Measurements from ENCODE around the gene AP2A1. TPM values are rescaled to one million over a fixed set of nuclear protein-coding genes. Genes with fewer than 3 reads are reported as not detected.

AP2A1 gene
- total and polyA plus RNA-seq, 4 donors = 20.1 to 123 (median 57.5) TPM

- no peak overlapping the region for H3K9ac ChIP-seq (ENCODE audit: low read depth in 1 of 2, low read length in 2 of 2)
- no peak overlapping the region for H3K4me3 ChIP-seq (ENCODE audit: low read depth in 1 of 3, low read length in 3 of 3)
- WGBS = 89% methylated on average over 32 of the region's 32 CpGs
- H3K4me1 ChIP-seq (ENCODE audit: control insufficient read depth in 4 of 4, insufficient read depth in 4 of 4, low read length in 3 of 4) = no peaks in the 10 kb centered on the region
- peak overlapping the region in 1 of 2 donors; percentile 41 for H3K27ac ChIP-seq (ENCODE audit: low read depth in 1 of 2, low read length in 2 of 2)
- no peak for DNase-seq (ENCODE audit: low spot score)
- H3K9me3 ChIP-seq (ENCODE audit: control insufficient read depth in 4 of 4, low read length in 3 of 4) = no peaks in the 10 kb centered on the region
- H3K36me3 ChIP-seq (ENCODE audit: control insufficient read depth in 4 of 4, insufficient read depth in 3 of 4, low read depth in 1 of 4, low read length in 3 of 4) = peaks cover 27 to 80% (median 44%) of the 10 kb centered on the region in 4 donors
- H3K27me3 ChIP-seq (ENCODE audit: control insufficient read depth in 4 of 4, insufficient read depth in 4 of 4, low read length in 3 of 4) = no peaks in the 10 kb centered on the region
- TF ChIP-seq MAX (IDR thresholded peaks at IDR 0.05) (no peak), GABPA (IDR thresholded peaks at IDR 0.05 in 1 of 2, conservative IDR thresholded peaks at IDR 0.05 in 1 of 2) (no peak), HNF4A (conservative IDR thresholded peaks at IDR 0.05) (no peak), ATF3 (IDR thresholded peaks at IDR 0.05) (no peak), CTCF (IDR thresholded peaks at IDR 0.05; ENCODE audit: low read depth, low read length, missing input control) (no peak), SP1 (IDR thresholded peaks at IDR 0.05) (no peak), NR2F2 (IDR thresholded peaks at IDR 0.05) (no peak), REST (IDR thresholded peaks at IDR 0.05) (no peak), RXRA (IDR thresholded peaks at IDR 0.05) (no peak), RAD21 (IDR thresholded peaks at IDR 0.05) (no peak), TAF1 (conservative IDR thresholded peaks at IDR 0.05) (no peak), FOXA2 (IDR thresholded peaks at IDR 0.05) (no peak), ZBTB33 (IDR thresholded peaks at IDR 0.05) (no peak), JUND (IDR thresholded peaks at IDR 0.05) (no peak), HNF4G (IDR thresholded peaks at IDR 0.05) (no peak), EGR1 (IDR thresholded peaks at IDR 0.05; ENCODE audit: low read depth in 2 of 2) (no peak), YY1 (IDR thresholded peaks at IDR 0.05) (no peak)
Observed at GRCh38 chr19:49801401-49801888, 34.6 kb downstream of the AP2A1 start.

Measured in liver (tissue), 9 donors.